ES-I3 (cell line): Measurements from ENCODE around the gene CPSF3.

Source experiments
- H3K36me3 ChIP-seq: 2 replicates; pipeline ENCODE4 v1.6.1; 2013; ENCODE audit warnings: mild to moderate bottlenecking, low read length, control low read depth, moderate library complexity; ENCODE audit not compliant: insufficient read depth
- H3K4me1 ChIP-seq: 2 replicates; pipeline ENCODE4 v1.6.1; 2013; ENCODE audit warnings: mild to moderate bottlenecking, control low read depth, low read length; ENCODE audit not compliant: insufficient read depth
- H3K9ac ChIP-seq: 2 replicates; pipeline ENCODE4 v1.6.1; 2013; ENCODE audit warnings: low read depth, mild to moderate bottlenecking, low read length, moderate library complexity
- H3K9me3 ChIP-seq: 2 replicates; pipeline ENCODE4 v1.6.1; 2013; ENCODE audit warnings: mild to moderate bottlenecking, low read length, moderate library complexity; ENCODE audit not compliant: control insufficient read depth, insufficient read depth

CPSF3 gene

GRCh38 chr2:9401646-9402371 lies 21.6 kb upstream of the CPSF3 start:
- Histone ChIP-seq H3K4me1 (peaks cover 4% of the 10 kb centered on the region; the same call in 1 of the 2 replicates), H3K9ac (no peak overlapping the region), H3K36me3 (no peaks in the 10 kb centered on the region), H3K9me3 (no peaks in the 10 kb centered on the region)

GRCh38 chr2:9403924-9404323 lies 19.5 kb upstream of the CPSF3 start:
- Histone ChIP-seq H3K9ac (no peak overlapping the region), H3K36me3 (no peaks in the 10 kb centered on the region; the same call in 1 of the 2 replicates), H3K4me1 (peaks cover 4% of the 10 kb centered on the region; the same call in 1 of the 2 replicates), H3K9me3 (no peaks in the 10 kb centered on the region)

GRCh38 chr2:9404451-9404850 lies 19.0 kb upstream of the CPSF3 start:
- Histone ChIP-seq H3K9me3 (no peaks in the 10 kb centered on the region), H3K36me3 (no peaks in the 10 kb centered on the region; the same call in 1 of the 2 replicates), H3K4me1 (peaks cover 4% of the 10 kb centered on the region; the same call in 1 of the 2 replicates), H3K9ac (no peak overlapping the region)

DNA sequence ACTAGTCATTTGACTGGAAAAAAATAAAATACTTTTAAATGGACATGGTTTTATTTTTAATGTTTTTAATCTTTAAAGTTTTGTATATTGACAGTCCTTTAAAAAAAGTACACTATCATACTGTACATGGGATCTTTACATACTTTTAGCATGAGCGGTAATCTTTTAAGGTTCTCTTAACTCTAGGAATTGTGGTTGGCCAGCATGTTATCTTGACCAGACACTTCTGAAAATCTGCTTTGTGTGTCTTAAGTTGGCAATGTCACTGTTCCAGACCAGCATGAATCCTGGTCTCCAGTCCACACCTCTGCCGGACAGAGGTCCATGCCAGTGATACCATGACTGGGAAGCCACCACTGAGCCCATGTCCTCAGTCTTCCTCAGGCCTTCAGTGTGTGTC lies 17.8 kb upstream of the CPSF3 start:
- Histone ChIP-seq H3K4me1 (no peaks in the 10 kb centered on the region), H3K36me3 (no peaks in the 10 kb centered on the region; the same call in 1 of the 2 replicates), H3K9ac (no peak overlapping the region)

GRCh38 chr2:9406529-9407362 lies 16.7 kb upstream of the CPSF3 start:
- no peak overlapping the region for H3K9ac ChIP-seq
- H3K9me3 ChIP-seq: no peaks in the 10 kb centered on the region
- H3K36me3 ChIP-seq: no peaks in the 10 kb centered on the region; the same call in 1 of the 2 replicates
- H3K4me1 ChIP-seq: no peaks in the 10 kb centered on the region

More for the DNA sequence above, 17.8 kb upstream of the CPSF3 start:
- no peaks in the 10 kb centered on the region for H3K9me3 ChIP-seq

DNA sequence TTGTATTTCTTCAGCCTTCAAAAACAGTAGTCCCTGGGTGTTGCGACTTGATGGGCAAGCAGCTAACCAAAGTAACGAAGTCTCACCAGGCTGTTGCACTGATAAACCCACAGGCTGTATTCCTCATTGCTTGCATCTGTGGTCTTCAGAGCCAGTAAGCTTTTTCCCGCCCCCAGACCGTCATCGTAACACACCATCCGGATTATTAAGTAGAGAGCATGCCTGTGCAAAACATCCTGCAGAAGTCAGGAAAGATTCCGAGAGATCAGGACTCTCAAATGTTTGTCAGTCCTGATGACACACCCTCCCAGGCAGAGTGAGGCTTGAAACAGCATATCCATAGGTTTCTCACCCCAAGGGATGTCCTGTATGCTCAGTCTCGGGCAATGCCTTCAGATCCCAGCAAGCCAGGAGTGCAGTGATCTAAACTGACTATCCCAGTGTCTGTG lies 16.1 kb upstream of the CPSF3 start:
- H3K9me3 ChIP-seq: no peaks in the 10 kb centered on the region
- H3K36me3 ChIP-seq: no peaks in the 10 kb centered on the region; the same call in none of the 2 replicates
- no peaks in the 10 kb centered on the region for H3K4me1 ChIP-seq
- H3K9ac ChIP-seq: no peak overlapping the region

- Histone ChIP-seq H3K9me3 (no peaks in the 10 kb centered on the region), H3K36me3 (no peaks in the 10 kb centered on the region; the same call in none of the 2 replicates), H3K9ac (no peak overlapping the region), H3K4me1 (no peaks in the 10 kb centered on the region)
These were observed 14.8 kb upstream of the CPSF3 start for GRCh38 chr2:9408641-9409151.

DNA sequence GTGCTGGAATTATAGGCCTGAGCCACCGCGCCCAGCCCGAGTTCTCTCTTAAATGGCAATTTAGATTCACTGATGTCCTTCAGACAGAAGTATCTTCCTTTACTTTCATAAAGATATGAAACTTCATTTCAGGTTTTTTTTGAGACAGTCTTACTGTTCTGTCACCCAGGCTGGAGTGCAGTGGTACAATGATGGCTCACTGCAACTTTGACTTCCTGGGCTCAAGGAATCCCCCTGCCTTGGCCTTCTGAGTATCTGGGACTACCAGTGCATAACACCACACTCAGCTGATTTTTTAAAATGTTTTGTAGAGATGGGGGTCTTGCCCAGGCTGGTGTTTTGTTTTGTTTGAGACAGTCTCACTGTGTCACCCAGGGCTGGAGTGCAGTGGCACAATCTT lies 13.3 kb upstream of the CPSF3 start:
- Histone ChIP-seq H3K9me3 (no peaks in the 10 kb centered on the region), H3K9ac (no peak overlapping the region), H3K4me1 (no peaks in the 10 kb centered on the region), H3K36me3 (no peaks in the 10 kb centered on the region; the same call in none of the 2 replicates)

DNA sequence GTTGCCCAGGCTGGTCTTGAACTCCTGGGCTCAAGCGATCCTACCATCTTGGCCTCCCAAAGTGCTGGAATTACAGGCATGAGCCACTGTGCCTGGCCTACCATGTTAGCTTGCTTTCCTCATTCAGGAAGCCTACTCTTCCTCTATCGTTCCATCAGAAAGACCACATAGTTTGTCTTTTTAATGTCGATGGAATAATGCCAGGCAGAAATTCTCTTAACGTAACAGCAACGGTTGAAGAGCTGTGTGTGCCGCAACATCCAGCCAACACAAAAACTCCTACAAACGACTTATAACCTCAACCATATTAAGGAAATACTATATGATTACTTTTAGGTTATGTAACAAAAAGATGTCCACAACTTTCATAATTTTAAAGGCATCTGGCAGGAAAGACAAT lies 10.7 kb upstream of the CPSF3 start:
- Histone ChIP-seq H3K4me1 (no peaks in the 10 kb centered on the region), H3K36me3 (no peaks in the 10 kb centered on the region; the same call in none of the 2 replicates), H3K9ac (no peak overlapping the region), H3K9me3 (no peaks in the 10 kb centered on the region)

DNA sequence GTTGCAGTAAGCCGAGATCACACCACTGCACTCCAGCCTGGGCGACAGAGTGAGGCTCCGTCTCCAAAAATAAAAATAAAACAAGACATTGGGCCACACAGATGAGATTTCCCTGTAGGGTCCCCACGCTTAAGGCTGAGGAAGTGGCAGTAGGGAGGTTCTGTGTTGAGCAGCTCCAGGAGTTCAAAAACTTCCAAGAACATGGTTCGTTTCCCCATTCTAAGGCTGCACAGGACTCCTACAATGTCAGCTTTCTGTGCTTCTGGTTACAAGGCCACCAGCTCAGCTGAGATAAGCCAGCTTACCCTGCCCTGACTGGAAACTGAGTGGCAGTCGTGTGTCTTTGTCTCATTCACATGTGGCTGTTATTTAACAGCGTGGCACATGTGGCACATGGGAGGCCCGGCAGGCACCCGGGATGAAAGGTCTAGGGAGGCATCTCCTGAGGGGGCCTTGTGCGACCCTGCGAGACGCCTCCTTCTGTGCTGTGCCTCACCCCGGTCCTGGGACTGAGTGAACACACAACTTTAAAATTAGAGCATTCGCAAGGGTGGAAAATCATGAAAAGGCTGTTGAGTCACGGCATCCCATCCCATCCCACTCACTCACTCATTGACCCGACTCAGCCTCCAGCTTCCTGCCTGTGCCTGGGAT lies 7.8 kb upstream of the CPSF3 start:
- no peaks in the 10 kb centered on the region for H3K9me3 ChIP-seq
- no peak overlapping the region for H3K9ac ChIP-seq
- no peaks in the 10 kb centered on the region; the same call in 1 of the 2 replicates for H3K36me3 ChIP-seq
- H3K4me1 ChIP-seq: no peaks in the 10 kb centered on the region

GRCh38 chr2:9416267-9416961 lies 7.0 kb upstream of the CPSF3 start:
- Histone ChIP-seq H3K4me1 (no peaks in the 10 kb centered on the region), H3K9me3 (no peaks in the 10 kb centered on the region), H3K36me3 (no peaks in the 10 kb centered on the region; the same call in 1 of the 2 replicates), H3K9ac (no peak overlapping the region)

GRCh38 chr2:9416962-9417316 lies 6.5 kb upstream of the CPSF3 start:
- H3K4me1 ChIP-seq: no peaks in the 10 kb centered on the region
- H3K36me3 ChIP-seq: no peaks in the 10 kb centered on the region; the same call in 1 of the 2 replicates

GRCh38 chr2:9417725-9418124 lies 5.7 kb upstream of the CPSF3 start:
- Histone ChIP-seq H3K9me3 (no peaks in the 10 kb centered on the region), H3K36me3 (no peaks in the 10 kb centered on the region), H3K4me1 (no peaks in the 10 kb centered on the region), H3K9ac (no peak overlapping the region)

More at GRCh38 chr2:9416962-9417316, 6.5 kb upstream of the CPSF3 start:
- no peaks in the 10 kb centered on the region for H3K9me3 ChIP-seq
- no peak overlapping the region for H3K9ac ChIP-seq

DNA sequence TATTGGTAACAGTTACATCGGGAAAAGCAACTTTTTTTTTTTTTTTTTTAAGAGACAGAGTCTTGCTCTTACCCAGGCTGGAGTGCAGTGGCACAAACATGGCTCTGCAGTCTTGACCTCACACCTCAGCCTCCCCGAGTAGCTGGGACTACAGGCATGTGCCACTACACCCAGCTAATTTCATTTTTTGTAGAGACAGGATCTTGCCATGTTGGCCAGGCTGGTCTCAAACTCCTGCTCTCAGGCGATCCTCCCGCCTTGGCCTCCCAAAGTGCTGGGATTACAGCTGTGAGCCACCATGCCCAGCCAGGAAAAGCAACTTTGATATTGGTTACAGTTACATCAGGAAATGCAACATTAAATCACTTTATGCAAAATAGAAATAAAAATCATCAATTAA lies 4.7 kb upstream of the CPSF3 start:
- Histone ChIP-seq H3K36me3 (no peaks in the 10 kb centered on the region), H3K9ac (no peak overlapping the region), H3K9me3 (no peaks in the 10 kb centered on the region), H3K4me1 (no peaks in the 10 kb centered on the region)
